GM23338 (cell line): ENCODE results near the gene ZNF628. TPM values are rescaled to one million over a fixed set of nuclear protein-coding genes. Genes with fewer than 3 reads are reported as not detected.

Experiments
- ATAC-seq: fragments of 200-7000 bp; cut with Tn5 transposase; 3 replicates; pipeline ENCODE4 v1.9.1; 2020
- DNase-seq: peaks from one replicate; pipeline ENCODE4 v3.0.0-alpha.2; 2015; ENCODE audit warnings: low spot score
- H2AFZ ChIP-seq: fragments of 200-600 bp; sonication (generic); 2 replicates; pipeline ENCODE4 v1.8.0; 2016; ENCODE audit warnings: antibody characterized with exemption, mild to moderate bottlenecking, moderate library complexity
- H3F3A ChIP-seq: fragments of 200-600 bp; sonication (generic); replicated peaks from 2 replicates; pipeline ENCODE4 v1.8.0; 2017; ENCODE audit warnings: antibody characterized with exemption, mixed run types, low read depth
- H3K27ac ChIP-seq: fragments of 200-600 bp; sonication (generic); 2 replicates; pipeline ENCODE4 v1.6.1; 2016; ENCODE audit warnings: low read depth
- H3K27me3 ChIP-seq: fragments of 200-600 bp; sonication (generic); 2 replicates; pipeline ENCODE4 v1.8.0; 2016; ENCODE audit warnings: mild to moderate bottlenecking, mixed run types, moderate library complexity; ENCODE audit not compliant: insufficient read depth
- H3K36me3 ChIP-seq: fragments of 200-600 bp; sonication (generic); 2 replicates; pipeline ENCODE4 v1.8.0; 2016; ENCODE audit warnings: mild to moderate bottlenecking; ENCODE audit not compliant: insufficient read depth
- H3K4me1 ChIP-seq: fragments of 200-600 bp; sonication (generic); 2 replicates; pipeline ENCODE4 v1.8.0; 2016; ENCODE audit warnings: mild to moderate bottlenecking, moderate library complexity; ENCODE audit not compliant: insufficient read depth
- H3K4me2 ChIP-seq: fragments of 200-600 bp; sonication (generic); 2 replicates; pipeline ENCODE4 v1.7.1; 2017; ENCODE audit warnings: mixed run types
- H3K4me3 ChIP-seq: fragments of 200-600 bp; sonication (generic); 2 replicates; pipeline ENCODE4 v1.6.1; 2016; ENCODE audit warnings: mixed run types
- H3K79me2 ChIP-seq: fragments of 200-600 bp; sonication (generic); replicated peaks from 2 replicates; pipeline ENCODE4 v1.8.0; 2017; ENCODE audit warnings: mild to moderate bottlenecking; ENCODE audit not compliant: insufficient read depth
- H3K9me2 ChIP-seq: fragments of 200-600 bp; sonication (generic); 2 replicates; pipeline ENCODE4 v1.8.0; 2017; ENCODE audit not compliant: insufficient read depth
- H4K20me1 ChIP-seq: fragments of 200-600 bp; sonication (generic); replicated peaks from 2 replicates; pipeline ENCODE4 v1.8.0; 2017; ENCODE audit warnings: mild to moderate bottlenecking; ENCODE audit not compliant: insufficient read depth
- H3K27ac Mint-ChIP-seq: 2 replicates; pipeline ENCODE4 v1.8.0; 2020; ENCODE audit warnings: inconsistent platforms, mild to moderate bottlenecking, moderate library complexity, mixed read lengths
- H3K27me3 Mint-ChIP-seq: 3 replicates; pipeline ENCODE4 v1.8.0; 2022; ENCODE audit warnings: low read depth, mild to moderate bottlenecking, moderate library complexity, mixed read lengths, inconsistent platforms; ENCODE audit not compliant: insufficient read depth, poor library complexity
- H3K36me3 Mint-ChIP-seq: 3 replicates; pipeline ENCODE4 v1.8.0; 2021; ENCODE audit warnings: low read depth, mild to moderate bottlenecking, inconsistent platforms, moderate library complexity, mixed read lengths
- H3K4me1 Mint-ChIP-seq: 3 replicates; pipeline ENCODE4 v1.8.0; 2020; ENCODE audit warnings: mild to moderate bottlenecking, inconsistent platforms, mixed read lengths
- H3K4me3 Mint-ChIP-seq: 3 replicates; pipeline ENCODE4 v1.8.0; 2021; ENCODE audit warnings: moderate library complexity, mild to moderate bottlenecking, inconsistent platforms, mixed read lengths
- H3K9me3 Mint-ChIP-seq: 3 replicates; pipeline ENCODE4 v1.8.0; 2020; ENCODE audit warnings: moderate library complexity, mild to moderate bottlenecking, inconsistent platforms, mixed read lengths
- CREB1 ChIP-seq: fragments of 250-450 bp; sonication (Bioruptor Pico); IDR thresholded peaks from 2 replicates; pipeline ENCODE4 v1.5.0; 2020; ENCODE audit warnings: low read depth, mild to moderate bottlenecking, moderate library complexity
- EZH2 ChIP-seq: fragments of 200-600 bp; sonication (generic); IDR thresholded peaks from one replicate; pipeline ENCODE4 v1.8.0; 2017; ENCODE audit warnings: antibody characterized with exemption, mild to moderate bottlenecking, low read depth; ENCODE audit not compliant: unreplicated experiment
- EZH2phosphoT487 ChIP-seq: fragments of 200-600 bp; sonication (generic); IDR thresholded peaks from one replicate; pipeline ENCODE4 v1.8.1; 2018; ENCODE audit warnings: antibody characterized with exemption; ENCODE audit not compliant: unreplicated experiment
- JUNB ChIP-seq: IDR thresholded peaks from one replicate; pipeline ENCODE4 v1.6.1; 2016; ENCODE audit warnings: antibody characterized with exemption; ENCODE audit not compliant: unreplicated experiment
- NANOG ChIP-seq: IDR thresholded peaks from 2 replicates; pipeline ENCODE4 v1.6.1; 2016; ENCODE audit warnings: antibody characterized with exemption, borderline replicate concordance
- POLR2AphosphoS5 ChIP-seq: IDR thresholded peaks from 2 replicates; pipeline ENCODE4 v1.6.1; 2016; ENCODE audit warnings: antibody characterized with exemption, low read depth
- STAT1 ChIP-seq: IDR thresholded peaks from one replicate; pipeline ENCODE4 v1.6.1; 2016; ENCODE audit warnings: antibody characterized with exemption; ENCODE audit not compliant: unreplicated experiment
- ZNF114 ChIP-seq: fragments of 250-450 bp; sonication (Bioruptor Pico); IDR thresholded peaks from 2 replicates; pipeline ENCODE4 v1.5.0; 2020; ENCODE audit warnings: mild to moderate bottlenecking, moderate library complexity
- ZNF331 ChIP-seq: fragments of 250-450 bp; sonication (Bioruptor Pico); IDR thresholded peaks from 2 replicates; pipeline ENCODE4 v1.5.0; 2020; ENCODE audit warnings: low read depth, mild to moderate bottlenecking, moderate library complexity
- polyA plus RNA-seq: library from polyadenylated mRNA; unstranded; fragments of >200 nt; fragmentation: Nextera tagmentation; extraction: Ambion mirVana; gene quantifications from 2 replicates; pipeline ENCODE4 v1.2.1, GENCODE V29; 2016
- total RNA-seq: library from RNA; depleted of rRNA; stranded (reverse); fragments of >200 nt; shearing (Covaris generic); gene quantifications from 2 replicates; pipeline ENCODE4 v1.2.3, GENCODE V29; 2014
- TF ChIP-seq, protein P1 (sequence below), 2 experiments: fragments of 200-600 bp in 1 of 2; sonication (generic) in 1 of 2; conservative IDR thresholded peaks; 2 replicates each; pipeline versions ENCODE4 v1.5.1 to v1.6.1; 2016 to 2017; ENCODE audit warnings: antibody characterized with exemption in 2 of 2, low read depth in 2 of 2, mild to moderate bottlenecking in 2 of 2, moderate library complexity in 1 of 2
- TF ChIP-seq, protein P2 (sequence below): IDR thresholded peaks from 2 replicates; pipeline ENCODE4 v1.6.1; 2016; ENCODE audit warnings: antibody characterized with exemption
- TF ChIP-seq, protein P3 (sequence below): fragments of 250-450 bp; sonication (Bioruptor Pico); IDR thresholded peaks from 2 replicates; pipeline ENCODE4 v1.5.0; 2020; ENCODE audit warnings: mild to moderate bottlenecking, moderate library complexity
- TF ChIP-seq, protein P4 (sequence below): IDR thresholded peaks from one replicate; pipeline ENCODE4 v1.6.1; 2018; ENCODE audit warnings: antibody characterized with exemption; ENCODE audit not compliant: unreplicated experiment

ZNF628 gene
- total and polyA plus RNA-seq, 2 experiments from 2014 or later, result 4.9 to 10.7 TPM

DNA sequence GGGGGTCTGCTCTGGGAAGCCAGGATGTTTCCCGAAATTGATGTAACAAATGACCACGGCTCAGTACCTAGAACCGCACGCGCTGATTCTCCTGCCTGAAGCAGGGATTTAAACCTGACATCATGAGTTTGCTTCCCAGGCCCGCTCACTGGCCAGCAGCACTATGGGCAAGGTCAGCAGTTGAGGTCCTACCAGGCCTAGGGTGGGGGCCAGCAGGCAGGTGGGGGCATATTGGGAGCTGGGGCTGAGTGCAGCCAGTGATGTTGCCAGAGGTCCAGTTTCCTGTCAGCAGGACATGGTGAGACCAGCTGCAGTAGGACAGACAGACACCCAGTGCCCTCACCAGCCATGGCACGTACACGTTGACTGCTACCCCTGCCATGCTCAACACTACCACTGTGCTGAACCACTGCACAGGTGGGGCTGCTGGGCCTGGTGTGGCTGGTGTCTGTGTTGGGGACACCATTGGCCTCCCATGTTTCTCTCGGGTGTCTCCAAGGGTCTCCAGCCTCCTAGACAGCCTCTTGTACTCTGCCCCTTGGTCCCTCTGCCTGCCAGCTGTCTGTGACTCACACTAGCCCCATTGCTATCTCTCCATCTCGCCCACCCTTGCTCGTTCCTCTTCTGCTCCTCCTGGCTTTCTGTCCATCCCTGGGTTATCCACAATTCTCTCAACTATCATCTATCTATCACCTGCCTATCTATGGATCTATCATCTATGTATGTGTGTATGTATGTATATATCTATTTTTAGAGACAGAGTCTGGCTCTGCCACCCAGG, 10.8 kb upstream of the ZNF628 start:
- Histone ChIP-seq H3K36me3 (no peaks in the 10 kb centered on the region), H4K20me1 (no peaks in the 10 kb centered on the region), H3K4me3 (no peak overlapping the region), H3K4me2 (no peak overlapping the region), H3K27me3 (no peaks in the 10 kb centered on the region), H3F3A (peaks cover 16% of the 10 kb centered on the region; the same call in 1 of the 2 replicates), H2AFZ (no peak overlapping the region), H3K9me2 (no peaks in the 10 kb centered on the region), H3K79me2 (no peaks in the 10 kb centered on the region), H3K27ac (no peak overlapping the region), H3K4me1 (peaks cover 13% of the 10 kb centered on the region)
- no peak for ATAC-seq
- peaks cover 3% of the 10 kb centered on the region; the same call in 1 of the 3 replicates for H3K9me3 Mint-ChIP-seq
- TF ChIP-seq JUNB, result no peak
- no peak for TF ChIP-seq CREB1 (CRISPR knock-in tag)
- TF ChIP-seq ZNF114 (CRISPR knock-in tag), result no peak
- TF ChIP-seq POLR2AphosphoS5, result no peak
- TF ChIP-seq EZH2, result no peak
- TF ChIP-seq, protein P1, sequence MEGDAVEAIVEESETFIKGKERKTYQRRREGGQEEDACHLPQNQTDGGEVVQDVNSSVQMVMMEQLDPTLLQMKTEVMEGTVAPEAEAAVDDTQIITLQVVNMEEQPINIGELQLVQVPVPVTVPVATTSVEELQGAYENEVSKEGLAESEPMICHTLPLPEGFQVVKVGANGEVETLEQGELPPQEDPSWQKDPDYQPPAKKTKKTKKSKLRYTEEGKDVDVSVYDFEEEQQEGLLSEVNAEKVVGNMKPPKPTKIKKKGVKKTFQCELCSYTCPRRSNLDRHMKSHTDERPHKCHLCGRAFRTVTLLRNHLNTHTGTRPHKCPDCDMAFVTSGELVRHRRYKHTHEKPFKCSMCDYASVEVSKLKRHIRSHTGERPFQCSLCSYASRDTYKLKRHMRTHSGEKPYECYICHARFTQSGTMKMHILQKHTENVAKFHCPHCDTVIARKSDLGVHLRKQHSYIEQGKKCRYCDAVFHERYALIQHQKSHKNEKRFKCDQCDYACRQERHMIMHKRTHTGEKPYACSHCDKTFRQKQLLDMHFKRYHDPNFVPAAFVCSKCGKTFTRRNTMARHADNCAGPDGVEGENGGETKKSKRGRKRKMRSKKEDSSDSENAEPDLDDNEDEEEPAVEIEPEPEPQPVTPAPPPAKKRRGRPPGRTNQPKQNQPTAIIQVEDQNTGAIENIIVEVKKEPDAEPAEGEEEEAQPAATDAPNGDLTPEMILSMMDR (conservative IDR thresholded peaks at IDR 0.05; ENCODE audit: low read depth in 2 of 2), result no peak
- TF ChIP-seq, protein P2, sequence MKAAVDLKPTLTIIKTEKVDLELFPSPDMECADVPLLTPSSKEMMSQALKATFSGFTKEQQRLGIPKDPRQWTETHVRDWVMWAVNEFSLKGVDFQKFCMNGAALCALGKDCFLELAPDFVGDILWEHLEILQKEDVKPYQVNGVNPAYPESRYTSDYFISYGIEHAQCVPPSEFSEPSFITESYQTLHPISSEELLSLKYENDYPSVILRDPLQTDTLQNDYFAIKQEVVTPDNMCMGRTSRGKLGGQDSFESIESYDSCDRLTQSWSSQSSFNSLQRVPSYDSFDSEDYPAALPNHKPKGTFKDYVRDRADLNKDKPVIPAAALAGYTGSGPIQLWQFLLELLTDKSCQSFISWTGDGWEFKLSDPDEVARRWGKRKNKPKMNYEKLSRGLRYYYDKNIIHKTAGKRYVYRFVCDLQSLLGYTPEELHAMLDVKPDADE, result no peak
- TF ChIP-seq, protein P3, sequence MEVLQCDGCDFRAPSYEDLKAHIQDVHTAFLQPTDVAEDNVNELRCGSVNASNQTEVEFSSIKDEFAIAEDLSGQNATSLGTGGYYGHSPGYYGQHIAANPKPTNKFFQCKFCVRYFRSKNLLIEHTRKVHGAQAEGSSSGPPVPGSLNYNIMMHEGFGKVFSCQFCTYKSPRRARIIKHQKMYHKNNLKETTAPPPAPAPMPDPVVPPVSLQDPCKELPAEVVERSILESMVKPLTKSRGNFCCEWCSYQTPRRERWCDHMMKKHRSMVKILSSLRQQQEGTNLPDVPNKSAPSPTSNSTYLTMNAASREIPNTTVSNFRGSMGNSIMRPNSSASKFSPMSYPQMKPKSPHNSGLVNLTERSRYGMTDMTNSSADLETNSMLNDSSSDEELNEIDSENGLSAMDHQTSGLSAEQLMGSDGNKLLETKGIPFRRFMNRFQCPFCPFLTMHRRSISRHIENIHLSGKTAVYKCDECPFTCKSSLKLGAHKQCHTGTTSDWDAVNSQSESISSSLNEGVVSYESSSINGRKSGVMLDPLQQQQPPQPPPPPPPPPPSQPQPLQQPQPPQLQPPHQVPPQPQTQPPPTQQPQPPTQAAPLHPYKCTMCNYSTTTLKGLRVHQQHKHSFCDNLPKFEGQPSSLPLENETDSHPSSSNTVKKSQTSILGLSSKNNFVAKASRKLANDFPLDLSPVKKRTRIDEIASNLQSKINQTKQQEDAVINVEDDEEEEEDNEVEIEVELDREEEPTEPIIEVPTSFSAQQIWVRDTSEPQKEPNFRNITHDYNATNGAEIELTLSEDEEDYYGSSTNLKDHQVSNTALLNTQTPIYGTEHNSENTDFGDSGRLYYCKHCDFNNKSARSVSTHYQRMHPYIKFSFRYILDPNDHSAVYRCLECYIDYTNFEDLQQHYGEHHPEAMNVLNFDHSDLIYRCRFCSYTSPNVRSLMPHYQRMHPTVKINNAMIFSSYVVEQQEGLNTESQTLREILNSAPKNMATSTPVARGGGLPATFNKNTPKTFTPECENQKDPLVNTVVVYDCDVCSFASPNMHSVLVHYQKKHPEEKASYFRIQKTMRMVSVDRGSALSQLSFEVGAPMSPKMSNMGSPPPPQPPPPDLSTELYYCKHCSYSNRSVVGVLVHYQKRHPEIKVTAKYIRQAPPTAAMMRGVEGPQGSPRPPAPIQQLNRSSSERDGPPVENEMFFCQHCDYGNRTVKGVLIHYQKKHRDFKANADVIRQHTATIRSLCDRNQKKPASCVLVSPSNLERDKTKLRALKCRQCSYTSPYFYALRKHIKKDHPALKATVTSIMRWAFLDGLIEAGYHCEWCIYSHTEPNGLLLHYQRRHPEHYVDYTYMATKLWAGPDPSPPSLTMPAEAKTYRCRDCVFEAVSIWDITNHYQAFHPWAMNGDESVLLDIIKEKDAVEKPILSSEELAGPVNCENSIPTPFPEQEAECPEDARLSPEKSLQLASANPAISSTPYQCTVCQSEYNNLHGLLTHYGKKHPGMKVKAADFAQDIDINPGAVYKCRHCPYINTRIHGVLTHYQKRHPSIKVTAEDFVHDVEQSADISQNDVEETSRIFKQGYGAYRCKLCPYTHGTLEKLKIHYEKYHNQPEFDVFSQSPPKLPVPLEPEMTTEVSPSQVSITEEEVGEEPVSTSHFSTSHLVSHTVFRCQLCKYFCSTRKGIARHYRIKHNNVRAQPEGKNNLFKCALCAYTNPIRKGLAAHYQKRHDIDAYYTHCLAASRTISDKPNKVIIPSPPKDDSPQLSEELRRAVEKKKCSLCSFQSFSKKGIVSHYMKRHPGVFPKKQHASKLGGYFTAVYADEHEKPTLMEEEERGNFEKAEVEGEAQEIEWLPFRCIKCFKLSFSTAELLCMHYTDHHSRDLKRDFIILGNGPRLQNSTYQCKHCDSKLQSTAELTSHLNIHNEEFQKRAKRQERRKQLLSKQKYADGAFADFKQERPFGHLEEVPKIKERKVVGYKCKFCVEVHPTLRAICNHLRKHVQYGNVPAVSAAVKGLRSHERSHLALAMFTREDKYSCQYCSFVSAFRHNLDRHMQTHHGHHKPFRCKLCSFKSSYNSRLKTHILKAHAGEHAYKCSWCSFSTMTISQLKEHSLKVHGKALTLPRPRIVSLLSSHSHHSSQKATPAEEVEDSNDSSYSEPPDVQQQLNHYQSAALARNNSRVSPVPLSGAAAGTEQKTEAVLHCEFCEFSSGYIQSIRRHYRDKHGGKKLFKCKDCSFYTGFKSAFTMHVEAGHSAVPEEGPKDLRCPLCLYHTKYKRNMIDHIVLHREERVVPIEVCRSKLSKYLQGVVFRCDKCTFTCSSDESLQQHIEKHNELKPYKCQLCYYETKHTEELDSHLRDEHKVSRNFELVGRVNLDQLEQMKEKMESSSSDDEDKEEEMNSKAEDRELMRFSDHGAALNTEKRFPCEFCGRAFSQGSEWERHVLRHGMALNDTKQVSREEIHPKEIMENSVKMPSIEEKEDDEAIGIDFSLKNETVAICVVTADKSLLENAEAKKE (CRISPR knock-in tag), result no peak
- no peak for TF ChIP-seq STAT1
- no peak for TF ChIP-seq EZH2phosphoT487
- TF ChIP-seq, protein P4, sequence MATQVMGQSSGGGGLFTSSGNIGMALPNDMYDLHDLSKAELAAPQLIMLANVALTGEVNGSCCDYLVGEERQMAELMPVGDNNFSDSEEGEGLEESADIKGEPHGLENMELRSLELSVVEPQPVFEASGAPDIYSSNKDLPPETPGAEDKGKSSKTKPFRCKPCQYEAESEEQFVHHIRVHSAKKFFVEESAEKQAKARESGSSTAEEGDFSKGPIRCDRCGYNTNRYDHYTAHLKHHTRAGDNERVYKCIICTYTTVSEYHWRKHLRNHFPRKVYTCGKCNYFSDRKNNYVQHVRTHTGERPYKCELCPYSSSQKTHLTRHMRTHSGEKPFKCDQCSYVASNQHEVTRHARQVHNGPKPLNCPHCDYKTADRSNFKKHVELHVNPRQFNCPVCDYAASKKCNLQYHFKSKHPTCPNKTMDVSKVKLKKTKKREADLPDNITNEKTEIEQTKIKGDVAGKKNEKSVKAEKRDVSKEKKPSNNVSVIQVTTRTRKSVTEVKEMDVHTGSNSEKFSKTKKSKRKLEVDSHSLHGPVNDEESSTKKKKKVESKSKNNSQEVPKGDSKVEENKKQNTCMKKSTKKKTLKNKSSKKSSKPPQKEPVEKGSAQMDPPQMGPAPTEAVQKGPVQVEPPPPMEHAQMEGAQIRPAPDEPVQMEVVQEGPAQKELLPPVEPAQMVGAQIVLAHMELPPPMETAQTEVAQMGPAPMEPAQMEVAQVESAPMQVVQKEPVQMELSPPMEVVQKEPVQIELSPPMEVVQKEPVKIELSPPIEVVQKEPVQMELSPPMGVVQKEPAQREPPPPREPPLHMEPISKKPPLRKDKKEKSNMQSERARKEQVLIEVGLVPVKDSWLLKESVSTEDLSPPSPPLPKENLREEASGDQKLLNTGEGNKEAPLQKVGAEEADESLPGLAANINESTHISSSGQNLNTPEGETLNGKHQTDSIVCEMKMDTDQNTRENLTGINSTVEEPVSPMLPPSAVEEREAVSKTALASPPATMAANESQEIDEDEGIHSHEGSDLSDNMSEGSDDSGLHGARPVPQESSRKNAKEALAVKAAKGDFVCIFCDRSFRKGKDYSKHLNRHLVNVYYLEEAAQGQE, result no peak
- TF ChIP-seq NANOG, result no peak
- no peak for TF ChIP-seq ZNF331 (CRISPR knock-in tag)
- H3K27me3 Mint-ChIP-seq, result peaks cover 21% of the 10 kb centered on the region
- H3K27ac Mint-ChIP-seq, result no peak overlapping the region
- DNase-seq, result no peak
- H3K4me1 Mint-ChIP-seq, result peaks cover 17% of the 10 kb centered on the region
- peaks cover 2% of the 10 kb centered on the region; the same call in 1 of the 3 replicates for H3K36me3 Mint-ChIP-seq
- H3K4me3 Mint-ChIP-seq, result no peak overlapping the region; the same call in 2 of the 3 replicates
